Dedifferentiated amniotic fluid mesenchymal stem cell (primary cell): ENCODE data around the gene MAMDC2.

Experiments used
- DNase-seq: peaks from one replicate; pipeline ENCODE4 v3.0.0-alpha.2; 2016; ENCODE audit errors: extremely low spot score

MAMDC2 gene

GRCh38 chr9:70108181-70108580 lies 64.5 kb downstream of the MAMDC2 start:
- no peak for DNase-seq

GRCh38 chr9:70110194-70111041 lies 66.8 kb downstream of the MAMDC2 start:
- DNase-seq: no peak

- DNase-seq: peak; percentile 58
Measured at GRCh38 chr9:70111042-70111602, 67.5 kb downstream of the MAMDC2 start.

GRCh38 chr9:70111641-70112236 lies 68.1 kb downstream of the MAMDC2 start:
- no peak for DNase-seq

GRCh38 chr9:70112981-70113380 lies 69.3 kb downstream of the MAMDC2 start:
- no peak for DNase-seq

GRCh38 chr9:70113403-70114022 lies 69.9 kb downstream of the MAMDC2 start:
- DNase-seq: peak; percentile 64

GRCh38 chr9:70114898-70115297 lies 71.2 kb downstream of the MAMDC2 start:
- DNase-seq: no peak

GRCh38 chr9:70117835-70118319 lies 74.2 kb downstream of the MAMDC2 start:
- DNase-seq: peak; percentile 34

GRCh38 chr9:70119786-70120185 lies 76.1 kb downstream of the MAMDC2 start:
- DNase-seq: no peak

GRCh38 chr9:70120834-70121510 lies 77.3 kb downstream of the MAMDC2 start:
- peak; percentile 82 for DNase-seq

GRCh38 chr9:70121818-70122436 lies 78.3 kb downstream of the MAMDC2 start:
- DNase-seq: no peak

- no peak for DNase-seq
Measured at GRCh38 chr9:70123695-70124094, 80.0 kb downstream of the MAMDC2 start.

GRCh38 chr9:70125621-70126263 lies 82.1 kb downstream of the MAMDC2 start:
- no peak for DNase-seq

GRCh38 chr9:70127036-70127435 lies 83.4 kb downstream of the MAMDC2 start:
- DNase-seq: no peak

GRCh38 chr9:70127540-70128416 lies 84.1 kb downstream of the MAMDC2 start:
- no peak for DNase-seq

- DNase-seq: no peak
Measured at GRCh38 chr9:70130266-70130665, 86.6 kb downstream of the MAMDC2 start.

- DNase-seq: no peak
Measured at GRCh38 chr9:70131296-70131695, 87.6 kb downstream of the MAMDC2 start.

- DNase-seq: peak; percentile 51
Measured at GRCh38 chr9:70133253-70134208, 89.9 kb downstream of the MAMDC2 start.

GRCh38 chr9:70134360-70134759 lies 90.7 kb downstream of the MAMDC2 start:
- DNase-seq: no peak
